ENCODE results near the gene CENPM.

CENPM gene

DNA sequence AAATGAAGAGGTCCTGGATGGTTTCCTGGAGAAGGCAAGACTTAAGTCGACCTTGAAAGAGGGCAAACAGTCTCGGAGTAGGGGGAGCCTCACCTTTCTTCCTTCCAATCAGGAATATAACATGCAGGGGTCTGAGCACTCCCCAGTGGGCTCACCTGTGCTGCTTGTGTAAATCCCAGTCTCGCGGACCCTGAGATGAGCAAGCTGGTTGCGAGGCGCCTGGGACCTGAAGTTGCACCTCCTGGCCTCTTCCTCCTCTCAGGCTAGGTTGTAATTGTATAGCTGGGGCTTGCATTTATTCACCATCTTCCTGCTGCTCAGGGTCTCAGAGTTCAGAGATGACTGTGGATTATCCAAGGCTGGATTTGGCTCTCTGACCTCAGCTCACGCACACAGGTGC lies 44.2 kb upstream of the CENPM start:
- Histone ChIP-seq H3K27me3 (ENCODE audit: insufficient read depth, low read length, poor library complexity) (peaks cover 17% of the 10 kb centered on the region), H4K20me1 (ENCODE audit: insufficient read depth, low read length) (no peaks in the 10 kb centered on the region), H3K9ac (ENCODE audit: low read depth, low read length) (no peak overlapping the region), H2AFZ (ENCODE audit: low read depth, low read length) (no peak overlapping the region), H3K4me2 (ENCODE audit: insufficient read depth, low read length) (no peak overlapping the region), H3K4me3 (ENCODE audit: low read depth in 1 of 2, low read length in 2 of 2) (no peak overlapping the region), H3K36me3 (ENCODE audit: insufficient read depth, low read length) (no peaks in the 10 kb centered on the region), H3K9me3 (ENCODE audit: insufficient read depth, low read length, severe bottlenecking) (no peaks in the 10 kb centered on the region), H3K27ac (ENCODE audit: low read length) (no peak overlapping the region), H3K4me1 (ENCODE audit: insufficient read depth, low read length) (no peaks in the 10 kb centered on the region), H3K79me2 (ENCODE audit: insufficient read depth, low read length) (no peaks in the 10 kb centered on the region)
- TF ChIP-seq EZH2 (IDR thresholded peaks at IDR 0.05; ENCODE audit: borderline replicate concordance, low read depth, low read length, severe bottlenecking) (no peak), CTCF (IDR thresholded peaks at IDR 0.05; ENCODE audit: borderline replicate concordance, extremely low read depth, low read length, poor library complexity, severe bottlenecking) (no peak)
- ATAC-seq (ENCODE audit: insufficient read depth, low read depth) (no peak), DNase-seq (no peak)

DNA sequence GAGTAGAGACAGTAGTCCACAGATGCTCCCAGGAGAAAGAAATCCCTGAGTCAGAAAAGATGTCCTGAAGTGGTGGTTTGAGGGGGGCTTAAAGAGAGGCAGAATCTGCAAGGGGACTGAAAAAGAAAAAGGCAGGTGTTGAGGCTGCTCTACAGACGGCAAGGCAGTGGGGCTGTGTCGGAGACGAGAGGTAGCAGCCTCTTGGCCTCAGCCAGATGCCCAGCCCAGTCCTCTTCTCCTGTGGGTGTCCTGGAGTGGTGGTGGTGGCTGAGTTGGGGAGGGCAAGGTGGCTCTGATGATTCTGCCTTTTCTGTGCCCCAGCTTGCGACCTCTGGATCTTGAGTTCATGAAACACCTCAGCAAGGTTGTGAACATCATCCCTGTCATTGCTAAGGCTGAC lies 42.3 kb upstream of the CENPM start:
- H3K9ac ChIP-seq (ENCODE audit: low read depth, low read length): no peak overlapping the region
- H3K9me3 ChIP-seq (ENCODE audit: insufficient read depth, low read length, severe bottlenecking): no peaks in the 10 kb centered on the region
- H3K4me2 ChIP-seq (ENCODE audit: insufficient read depth, low read length): no peak overlapping the region
- no peak overlapping the region for H3K27ac ChIP-seq (ENCODE audit: low read length)
- TF ChIP-seq EZH2 (IDR thresholded peaks at IDR 0.05; ENCODE audit: borderline replicate concordance, low read depth, low read length, severe bottlenecking): no peak
- TF ChIP-seq CTCF (IDR thresholded peaks at IDR 0.05; ENCODE audit: borderline replicate concordance, extremely low read depth, low read length, poor library complexity, severe bottlenecking): no peak
- ATAC-seq (ENCODE audit: insufficient read depth, low read depth) (no peak), DNase-seq (no peak)
- no peaks in the 10 kb centered on the region for H4K20me1 ChIP-seq (ENCODE audit: insufficient read depth, low read length)
- no peak overlapping the region for H3K4me3 ChIP-seq (ENCODE audit: low read depth in 1 of 2, low read length in 2 of 2)
- no peaks in the 10 kb centered on the region for H3K79me2 ChIP-seq (ENCODE audit: insufficient read depth, low read length)
- H2AFZ ChIP-seq (ENCODE audit: low read depth, low read length): no peak overlapping the region
- no peaks in the 10 kb centered on the region for H3K36me3 ChIP-seq (ENCODE audit: insufficient read depth, low read length)
- H3K27me3 ChIP-seq (ENCODE audit: insufficient read depth, low read length, poor library complexity): peaks cover 2% of the 10 kb centered on the region
- no peaks in the 10 kb centered on the region for H3K4me1 ChIP-seq (ENCODE audit: insufficient read depth, low read length)

DNA sequence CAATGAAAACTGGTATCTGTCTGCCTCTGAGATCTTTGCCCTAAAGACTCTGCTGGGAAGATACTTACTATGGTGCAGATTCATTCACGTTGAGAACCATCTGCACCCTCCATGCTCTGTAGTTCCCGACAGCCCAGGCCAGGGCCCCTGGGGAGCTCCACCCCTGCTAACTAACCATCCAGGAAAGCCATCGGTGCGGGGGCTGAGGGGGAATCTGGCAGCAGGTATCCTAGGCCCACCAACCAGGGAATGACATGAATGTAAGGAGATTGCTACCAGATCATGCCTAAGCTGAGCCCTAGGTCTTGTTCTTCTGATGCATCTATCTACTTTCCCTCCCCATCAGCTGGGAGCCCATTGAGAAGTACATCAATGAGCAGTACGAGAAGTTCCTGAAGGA lies 40.3 kb upstream of the CENPM start:
- Histone ChIP-seq H3K9ac (ENCODE audit: low read depth, low read length) (no peak overlapping the region), H3K4me2 (ENCODE audit: insufficient read depth, low read length) (no peak overlapping the region), H3K4me3 (ENCODE audit: low read depth in 1 of 2, low read length in 2 of 2) (no peak overlapping the region), H3K36me3 (ENCODE audit: insufficient read depth, low read length) (no peaks in the 10 kb centered on the region), H3K27me3 (ENCODE audit: insufficient read depth, low read length, poor library complexity) (peaks cover 4% of the 10 kb centered on the region), H4K20me1 (ENCODE audit: insufficient read depth, low read length) (no peaks in the 10 kb centered on the region), H3K9me3 (ENCODE audit: insufficient read depth, low read length, severe bottlenecking) (no peaks in the 10 kb centered on the region), H2AFZ (ENCODE audit: low read depth, low read length) (no peak overlapping the region), H3K27ac (ENCODE audit: low read length) (no peak overlapping the region), H3K79me2 (ENCODE audit: insufficient read depth, low read length) (no peaks in the 10 kb centered on the region), H3K4me1 (ENCODE audit: insufficient read depth, low read length) (no peaks in the 10 kb centered on the region)
- no peak for DNase-seq
- TF ChIP-seq CTCF (IDR thresholded peaks at IDR 0.05; ENCODE audit: borderline replicate concordance, extremely low read depth, low read length, poor library complexity, severe bottlenecking) (no peak), EZH2 (IDR thresholded peaks at IDR 0.05; ENCODE audit: borderline replicate concordance, low read depth, low read length, severe bottlenecking) (no peak)
- no peak for ATAC-seq (ENCODE audit: insufficient read depth, low read depth)
